Stimulated activated CD4-positive, alpha-beta T cell treated with anti-CD3 and anti-CD28 coated beads, Interleukin-12 subunit alpha, Interleukin-12 subunit beta, amount 100 ng/mL, for 48 hours (primary cell): Measurements from ENCODE around the gene ERICH6B.
"Not testable (repeated sequence)": the region's sequence is repeated elsewhere in the genome, so short reads cannot be mapped to it uniquely, and the experiment has no call there.

ENCODE experiments used
- DNase-seq, 3 donors: peaks; one replicate each; pipeline ENCODE4 v3.0.0-alpha.2; 2020; ENCODE audit warnings: low read depth in 2 of 3, low spot score in 1 of 3

The ERICH6B gene

DNA sequence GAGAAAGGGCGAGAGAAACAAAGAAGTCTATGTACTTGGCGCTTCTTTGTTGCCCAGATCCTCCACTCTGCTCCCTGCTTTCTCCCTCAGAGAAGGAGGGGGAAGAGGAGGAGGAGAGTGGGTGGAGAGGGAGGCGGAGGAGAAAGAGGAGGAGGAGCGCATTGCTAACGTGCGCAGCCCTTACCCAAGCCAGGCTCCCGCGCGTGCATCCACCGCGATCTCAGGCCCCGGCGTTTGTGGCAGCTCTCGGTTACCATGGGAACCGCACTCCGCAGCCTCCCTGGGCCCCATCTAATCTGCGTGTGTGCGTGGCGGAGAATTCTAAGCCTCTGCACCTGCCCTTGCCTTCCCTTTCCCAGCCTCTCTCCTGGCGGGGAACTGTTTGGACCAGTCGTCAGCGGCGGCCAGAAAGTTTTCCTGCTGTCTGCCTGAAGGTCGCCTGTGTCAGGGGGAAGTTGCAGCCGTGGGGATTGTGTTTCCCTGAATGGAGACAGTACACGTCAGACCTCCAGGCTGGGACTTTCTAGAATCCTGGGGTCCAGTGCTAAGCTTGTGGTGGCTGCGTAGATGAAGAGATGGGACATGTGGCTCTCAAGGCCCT is at the start of gene ERICH6B:
Gene ERICH6B (minus strand): TSS at position 239 of the 601 bp plus-strand sequence. CDS start 18,734 bp downstream, outside the sequence.
- DNase-seq, result no peak

DNA sequence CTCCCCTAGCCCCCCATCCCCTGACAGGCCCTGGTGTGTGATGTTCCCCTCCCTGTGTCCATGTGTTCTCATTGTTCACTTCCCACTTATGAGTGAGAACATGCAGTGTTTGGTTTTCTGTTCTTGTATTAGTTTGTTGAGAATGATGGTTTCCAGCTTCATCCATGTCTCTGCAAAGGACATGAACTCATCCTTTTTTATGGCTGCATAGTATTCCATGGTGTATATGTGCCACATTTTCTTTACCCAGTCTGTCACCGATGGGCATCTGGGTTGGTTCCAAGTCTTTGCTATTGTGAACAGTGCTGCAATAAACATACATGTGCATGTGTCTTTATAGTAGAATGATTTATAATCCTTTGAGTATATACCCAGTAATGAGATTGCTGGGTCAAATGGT is 47.4 kb upstream of the ERICH6B start:
- DNase-seq, result not testable (repeated sequence)

DNA sequence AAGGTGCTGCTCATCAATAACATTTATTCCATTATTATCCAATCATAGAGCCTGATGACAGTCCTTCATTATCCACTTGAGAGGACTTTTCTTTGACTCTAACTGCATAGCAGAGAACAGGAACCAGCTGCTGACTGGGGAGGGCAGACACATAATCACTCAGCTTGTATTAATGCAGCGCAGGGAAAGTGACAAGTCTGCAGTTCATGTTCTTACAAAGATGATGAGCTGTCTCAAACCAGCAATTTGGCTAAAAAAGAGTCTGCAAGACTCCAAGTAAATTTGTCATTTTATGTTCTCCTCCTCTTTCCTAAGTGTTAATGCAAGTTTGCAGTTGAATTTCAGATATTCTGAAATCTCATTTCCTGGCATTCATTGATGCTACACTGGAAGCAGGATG is 46.6 kb upstream of the ERICH6B start:
- DNase-seq, result no peak

DNA sequence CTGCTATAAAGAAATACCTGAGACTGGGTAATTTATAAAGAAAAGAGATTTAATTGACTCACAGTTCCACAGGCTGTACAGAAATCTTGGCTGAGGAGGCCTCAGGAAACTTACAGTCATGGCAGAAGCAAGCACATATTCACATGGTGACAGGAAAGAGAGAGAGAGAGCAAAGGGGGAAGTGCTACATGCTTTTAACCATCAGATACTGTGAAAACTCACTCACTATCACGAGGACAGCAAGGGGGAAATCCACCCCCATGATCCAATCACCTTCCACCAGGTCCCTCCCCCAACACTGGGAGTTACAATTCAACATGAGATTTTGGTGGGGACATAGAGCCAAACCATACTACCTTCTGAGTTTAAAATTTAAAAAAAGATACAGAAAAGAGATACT is 44.9 kb upstream of the ERICH6B start:
- not testable (repeated sequence) for DNase-seq

DNA sequence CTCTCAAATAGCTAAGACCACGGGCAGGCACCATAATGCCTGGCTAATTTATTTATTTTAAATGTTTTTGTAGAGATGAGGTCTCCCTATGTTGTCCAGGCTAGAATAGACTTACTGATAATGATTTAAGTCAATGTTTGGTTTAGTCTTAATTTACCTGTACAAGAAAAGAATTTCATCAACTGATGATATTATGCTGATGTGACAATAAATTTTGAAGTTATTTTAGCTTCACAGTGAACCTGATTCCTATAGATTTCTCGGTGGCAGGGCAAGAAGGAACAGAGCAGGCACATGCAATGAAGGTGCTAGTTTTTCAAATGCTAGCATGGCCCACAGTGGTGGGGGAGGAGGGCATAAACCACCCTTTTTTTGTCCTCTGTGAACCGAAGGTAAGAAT is 44.0 kb upstream of the ERICH6B start:
- DNase-seq, result no peak

DNA sequence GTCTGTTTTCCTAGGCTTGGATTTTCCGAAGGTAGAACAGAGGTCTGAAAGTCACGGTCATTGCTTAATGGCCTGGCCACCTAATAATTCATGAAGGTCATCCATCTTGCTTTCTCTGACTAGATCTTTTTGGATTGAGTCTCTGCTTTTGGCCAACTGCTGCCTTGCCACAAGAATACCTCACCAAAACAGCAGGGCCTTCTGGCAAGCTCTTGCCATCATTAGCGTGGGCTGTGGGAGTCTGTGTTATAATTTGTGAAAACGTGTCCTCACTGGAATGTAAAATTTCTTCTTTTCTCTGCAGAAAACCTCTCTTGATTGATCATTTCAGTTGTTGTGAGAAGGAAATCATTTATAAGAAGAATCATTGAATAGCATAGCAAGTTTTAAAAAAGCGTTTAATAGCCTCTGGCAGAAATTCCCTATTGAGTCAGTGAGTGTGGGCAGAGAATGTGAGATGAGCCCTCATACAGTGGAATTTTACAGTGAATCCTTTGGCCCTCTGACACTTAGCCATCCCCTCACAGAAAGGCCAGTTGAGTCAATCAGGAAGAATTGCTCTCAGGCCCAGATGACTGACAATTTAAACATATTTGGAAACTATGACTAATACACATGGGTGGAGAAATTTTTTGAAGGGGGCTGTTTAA is 43.2 kb upstream of the ERICH6B start:
- DNase-seq, result no peak

DNA sequence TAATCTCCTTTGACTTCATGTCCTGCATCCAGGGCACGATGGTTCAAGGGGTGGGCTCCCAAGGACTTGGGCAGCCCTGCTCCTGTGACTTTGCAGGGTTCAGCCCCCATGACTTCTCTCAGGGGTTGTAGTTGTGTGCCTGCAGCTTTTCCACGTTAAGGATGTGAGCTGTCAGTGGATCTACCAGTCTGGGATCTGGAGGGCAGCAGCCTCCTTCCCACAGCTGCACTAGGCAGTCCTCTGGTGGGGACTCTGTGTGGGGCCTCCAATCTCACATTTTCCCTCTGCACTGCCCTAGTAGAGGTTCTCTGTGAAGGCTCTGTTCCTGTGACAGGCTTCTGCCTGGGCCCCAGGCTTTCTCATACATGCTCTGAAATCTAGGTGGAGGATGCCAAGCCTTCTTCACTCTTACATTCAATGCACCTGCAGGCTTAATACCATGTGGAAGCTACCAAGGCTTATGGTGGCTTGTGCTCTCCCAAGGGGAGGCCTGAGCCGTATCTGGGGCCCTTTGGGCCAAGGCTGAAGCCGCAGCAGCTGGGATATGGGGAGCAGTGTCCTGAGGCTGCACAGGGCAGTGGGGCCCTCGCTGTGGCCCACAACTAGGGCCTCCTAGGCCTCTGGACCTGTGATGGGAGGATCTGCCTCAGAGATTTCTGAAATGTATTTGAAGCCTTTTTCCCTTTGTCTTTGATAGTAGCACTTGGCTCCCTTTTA is 39.3 kb upstream of the ERICH6B start:
- DNase-seq, result no peak

DNA sequence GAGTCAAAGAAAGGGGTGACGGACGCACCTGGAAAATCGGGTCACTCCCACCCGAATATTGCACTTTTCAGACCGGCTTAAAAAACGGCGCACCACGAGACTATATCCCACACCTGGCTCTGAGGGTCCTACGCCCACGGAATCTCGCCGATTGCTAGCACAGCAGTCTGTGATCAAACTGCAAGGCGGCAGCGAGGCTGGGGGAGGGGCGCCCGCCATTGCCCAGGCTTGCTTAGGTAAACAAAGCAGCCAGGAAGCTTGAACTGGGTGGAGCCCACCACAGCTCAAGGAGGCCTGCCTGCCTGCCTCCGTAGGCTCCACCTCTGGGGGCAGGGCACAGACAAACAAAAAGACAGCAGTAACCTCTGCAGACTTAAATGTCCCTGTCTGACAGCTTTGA is 29.7 kb upstream of the ERICH6B start:
- not testable (repeated sequence) for DNase-seq

DNA sequence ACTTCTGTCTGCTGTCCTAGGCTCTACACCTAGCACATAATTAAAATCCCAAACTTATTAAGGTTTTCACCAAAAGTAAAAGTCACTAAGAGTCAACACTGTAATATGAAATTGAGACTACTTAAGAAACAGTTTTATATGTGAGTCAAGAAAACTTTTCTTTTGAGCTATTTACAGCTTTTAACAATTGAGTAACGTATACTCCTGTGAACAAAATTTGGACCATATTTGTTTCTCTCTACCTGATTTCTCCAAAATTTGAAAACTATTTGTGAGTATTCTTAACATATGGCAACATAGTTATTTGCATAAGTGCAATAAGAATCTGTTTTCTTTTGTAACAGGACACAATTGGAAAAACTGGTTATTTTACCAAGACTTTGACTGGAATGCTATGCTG is 26.6 kb upstream of the ERICH6B start:
- DNase-seq, result not testable (repeated sequence)

DNA sequence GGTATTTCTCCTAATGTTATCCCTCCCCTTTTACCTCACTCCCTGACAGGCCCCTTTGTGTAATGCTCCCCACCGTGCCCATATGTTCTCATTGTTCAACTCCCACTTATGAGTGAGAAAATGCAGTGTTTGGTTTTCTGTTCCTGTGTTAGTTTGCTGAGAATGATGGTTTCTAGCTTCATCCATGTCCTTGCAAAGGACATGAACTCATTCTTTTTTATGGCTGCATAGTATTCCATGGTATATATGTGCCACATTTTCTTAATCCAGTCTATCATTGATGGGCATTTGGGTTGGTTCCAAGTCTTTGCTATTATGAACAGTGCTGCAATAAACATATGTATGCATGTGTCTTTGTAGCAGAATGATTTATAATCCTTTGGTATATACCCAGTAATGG is 19.8 kb upstream of the ERICH6B start:
- not testable (repeated sequence) for DNase-seq

DNA sequence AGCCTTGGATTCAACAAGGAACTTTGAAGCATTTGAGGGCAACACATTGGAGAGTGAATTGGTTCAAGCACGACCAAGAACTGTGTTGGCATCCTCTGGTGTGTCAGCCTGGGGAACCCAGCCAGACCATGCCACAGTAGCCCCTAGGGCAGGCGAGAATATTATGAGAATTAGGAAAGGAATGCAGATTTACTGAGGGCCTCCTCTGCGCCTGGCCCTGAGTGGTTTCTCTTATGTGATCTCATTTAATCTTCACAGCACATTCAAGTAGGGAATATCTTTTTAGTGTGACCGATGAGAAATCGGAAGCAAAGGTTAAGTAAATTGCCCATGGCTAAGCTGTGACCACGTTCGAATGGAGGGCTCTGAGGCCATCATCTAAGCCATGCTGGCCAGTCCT is 15.3 kb upstream of the ERICH6B start:
- DNase-seq, result no peak

DNA sequence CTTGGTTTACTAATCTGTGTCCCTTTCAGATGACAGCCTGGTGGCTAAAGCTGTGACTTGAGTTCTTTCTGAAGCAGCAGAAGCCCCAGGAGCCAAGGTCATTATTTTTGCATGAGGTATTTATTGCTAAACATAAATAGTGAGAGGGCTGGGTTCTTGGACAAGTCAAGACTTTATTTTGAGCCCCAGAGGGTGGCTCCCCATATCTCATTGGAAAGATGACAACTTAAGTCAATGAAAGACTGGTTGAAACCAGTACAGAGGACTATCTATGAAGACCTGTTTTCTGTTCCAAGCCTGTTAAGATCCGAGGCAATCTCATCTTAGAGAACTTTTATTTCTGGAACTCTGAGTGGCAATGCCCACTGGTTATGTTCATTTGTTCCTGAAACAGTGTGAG is 14.4 kb upstream of the ERICH6B start:
- no peak for DNase-seq

DNA sequence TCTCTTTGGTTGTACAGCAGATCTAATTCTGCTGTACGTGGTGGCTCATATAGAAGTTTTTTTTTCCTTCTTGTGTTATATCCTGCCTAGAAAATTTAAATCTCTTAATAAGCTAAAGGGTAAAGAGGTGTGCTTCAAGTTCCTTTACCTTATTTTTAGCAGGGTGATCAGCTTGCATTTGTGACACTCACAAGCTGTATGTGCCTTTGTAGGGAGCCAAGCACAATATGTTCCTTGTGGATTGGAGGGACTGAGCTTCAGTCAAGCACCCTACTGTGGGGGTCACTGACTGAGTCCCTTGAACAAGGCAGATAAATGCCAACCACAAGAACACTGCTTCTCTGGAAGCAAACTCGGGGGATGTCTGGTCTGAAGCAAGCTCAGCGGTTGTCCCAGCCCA is 12.6 kb upstream of the ERICH6B start:
- DNase-seq, result no peak

DNA sequence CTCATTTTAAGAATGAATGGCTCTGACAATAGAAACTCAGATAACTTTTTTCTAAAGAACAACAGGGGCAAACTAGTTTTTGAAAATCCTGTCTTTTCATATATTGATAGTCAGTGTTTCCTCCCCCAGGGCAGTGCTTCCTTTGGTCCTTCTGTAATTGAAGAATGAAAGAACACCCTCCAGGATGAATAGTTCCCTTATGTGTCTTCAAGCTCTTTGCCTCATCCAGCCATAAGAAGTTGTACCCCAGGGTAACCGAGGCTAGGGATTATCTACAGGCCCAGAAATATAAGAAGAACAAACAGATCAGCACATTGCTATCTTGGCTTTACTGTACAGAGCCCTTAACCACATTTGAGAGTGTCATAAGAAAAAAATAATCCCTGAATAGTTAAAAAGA is 12.1 kb upstream of the ERICH6B start:
- no peak for DNase-seq

DNA sequence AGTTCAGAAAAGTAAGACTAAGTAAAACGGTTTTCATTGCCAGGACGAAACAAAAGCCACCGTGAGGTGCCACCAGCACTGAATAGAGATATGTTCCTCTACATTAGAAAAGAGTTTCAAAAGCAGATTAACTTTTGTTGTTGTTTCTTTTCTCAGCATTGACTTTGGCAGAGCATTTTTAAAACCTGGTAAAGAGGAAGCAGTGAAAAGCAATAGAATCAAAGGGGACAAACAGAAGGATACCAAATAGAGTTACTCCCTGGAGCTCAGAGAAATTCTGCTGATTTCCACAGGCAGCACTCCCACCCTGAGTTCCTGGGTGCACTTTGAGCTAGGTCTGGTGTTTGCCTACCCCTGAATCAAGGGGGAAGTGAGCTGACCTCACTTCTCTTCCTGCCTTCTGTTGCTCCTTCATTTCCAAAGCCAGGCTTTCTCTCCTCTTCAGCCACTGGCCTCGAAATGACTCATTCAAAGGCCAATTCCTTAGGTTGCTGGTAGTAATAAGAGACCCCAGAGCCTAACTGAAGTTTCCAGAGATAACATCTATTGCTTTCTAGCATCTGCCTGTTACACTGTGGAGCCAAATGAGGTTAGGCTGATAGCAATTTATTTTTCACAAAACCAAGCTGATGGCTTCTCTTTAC is 11.3 kb upstream of the ERICH6B start:
- no peak for DNase-seq

DNA sequence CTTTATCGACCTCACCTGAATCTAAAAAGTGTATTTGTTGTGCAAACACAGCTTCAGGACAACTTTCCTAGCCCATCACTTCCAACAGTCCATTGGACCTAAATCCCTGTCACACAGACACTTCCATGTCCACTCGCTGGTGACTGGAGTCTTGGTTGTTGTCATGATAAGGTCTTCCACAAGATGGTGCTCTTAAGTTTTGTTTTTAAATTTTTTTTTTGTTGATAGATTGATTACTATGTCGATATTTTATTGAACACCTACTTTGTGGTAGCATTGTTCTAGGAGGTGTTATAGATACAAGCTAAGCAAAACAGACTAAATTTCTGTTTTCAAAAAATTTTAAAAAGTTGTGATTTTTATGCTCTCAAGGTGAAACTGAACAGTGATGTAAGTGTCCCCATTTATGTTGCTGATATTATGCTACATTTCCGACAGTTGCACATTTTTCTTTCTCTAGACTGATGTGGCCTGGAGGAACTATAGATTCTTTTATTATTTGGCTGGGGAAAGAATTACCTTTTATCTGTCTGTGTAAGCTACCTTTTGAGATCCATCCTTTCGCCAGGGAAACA is 8.1 kb upstream of the ERICH6B start:
- DNase-seq, result peak in 1 of 3 donors; percentile 5

DNA sequence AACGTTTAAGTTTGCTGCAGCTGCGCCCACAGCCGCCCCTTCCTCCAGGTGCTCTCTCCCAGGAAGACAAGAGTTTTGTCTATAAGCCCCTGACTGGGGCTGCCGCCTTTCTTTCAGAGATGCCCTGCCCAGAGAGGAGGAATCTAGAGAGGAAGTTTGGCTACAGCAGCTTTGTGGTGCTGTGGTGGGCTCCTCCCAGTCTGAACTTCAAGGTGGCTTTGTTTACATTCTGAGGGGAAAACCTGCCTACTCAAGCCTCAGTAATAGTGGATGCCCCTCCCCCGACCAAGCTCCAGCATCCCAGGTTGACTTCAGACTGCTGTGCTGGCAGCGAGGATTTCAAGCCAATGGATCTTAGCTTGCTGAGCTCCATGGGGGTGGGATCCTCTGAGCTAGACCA is 6.4 kb upstream of the ERICH6B start:
- DNase-seq, result no peak

DNA sequence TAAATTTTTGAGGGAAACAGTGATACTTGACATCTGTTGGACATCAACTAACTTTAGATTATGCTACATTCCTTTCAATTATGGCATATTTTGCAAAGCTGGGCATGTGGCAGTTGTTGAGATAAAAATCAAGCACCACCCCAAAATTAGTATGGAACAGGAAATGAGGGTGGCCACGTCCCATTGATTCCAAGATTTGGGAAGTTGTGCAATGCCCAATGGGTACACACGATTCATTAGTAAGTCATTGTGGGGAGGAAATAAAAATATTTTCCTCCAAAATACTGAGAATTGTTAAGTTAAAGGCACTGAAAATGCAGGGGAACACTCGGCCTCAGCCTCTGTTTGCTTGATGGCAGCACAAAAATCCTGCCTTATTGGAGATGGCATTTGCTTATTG is 7.6 kb downstream of the ERICH6B start:
- DNase-seq, result no peak

DNA sequence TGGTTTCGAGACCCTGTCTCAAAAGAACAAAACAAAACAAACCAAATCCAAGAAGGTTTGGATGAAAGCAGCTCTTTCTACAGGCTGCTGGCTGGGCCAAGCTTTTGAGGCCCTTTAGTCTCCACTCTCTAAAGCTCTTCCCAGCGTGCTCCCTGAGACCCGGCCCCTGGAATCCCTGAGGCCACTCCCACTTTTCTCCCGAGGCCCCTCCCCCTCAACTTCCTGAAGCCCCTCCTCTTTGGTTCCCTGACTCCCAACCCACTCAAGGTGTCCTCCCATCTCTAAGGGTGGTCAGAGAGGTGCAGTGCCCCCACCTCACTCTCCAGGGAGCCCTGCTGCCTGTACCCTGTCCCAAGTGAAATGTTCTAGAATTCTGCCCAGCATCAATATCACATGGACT is 10.6 kb downstream of the ERICH6B start:
- no peak for DNase-seq

DNA sequence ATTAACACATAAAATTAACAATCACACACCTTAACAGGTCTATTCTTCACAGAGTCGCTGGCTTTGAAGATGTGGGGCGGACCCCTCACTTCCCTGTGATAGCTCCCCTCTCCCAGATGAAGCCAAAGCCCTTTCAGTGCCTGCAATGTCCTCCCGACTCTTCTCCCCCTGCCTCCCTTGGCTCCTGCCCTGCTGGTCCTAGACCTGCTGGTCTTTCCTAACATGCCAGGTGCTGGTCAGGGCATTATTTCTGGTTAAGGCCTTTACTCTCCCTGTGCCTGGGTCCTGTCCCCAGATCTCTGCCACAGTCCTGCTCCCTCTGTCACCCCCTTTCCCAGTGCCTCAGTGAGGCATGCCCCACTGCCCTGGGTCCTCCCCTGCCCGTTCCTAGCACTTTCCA is 12.2 kb downstream of the ERICH6B start:
- DNase-seq, result no peak
